Measurements from ENCODE around the gene MYDGF. TPM values are rescaled to one million over a fixed set of nuclear protein-coding genes. Genes with fewer than 3 reads are reported as not detected.

Gene MYDGF
- total and polyA plus RNA-seq, 2 of the 13 experiments (the other 11 are each of a cell fraction or from before 2014, with no cell fraction given) = 116 to 198 TPM

GRCh38 chr19:4636151-4636717 is 33.9 kb downstream of the MYDGF start (continued):
- no peak for TF ChIP-seq SKIL (CRISPR knock-in tag; IDR thresholded peaks at IDR 0.05; ENCODE audit: borderline replicate concordance)
- TF ChIP-seq DMTF1 (CRISPR knock-in tag; IDR thresholded peaks at IDR 0.05) = no peak
- no peak for TF ChIP-seq TAF1 (CRISPR knock-in tag; IDR thresholded peaks at IDR 0.05)
- TF ChIP-seq HNF1A (IDR thresholded peaks at IDR 0.05; ENCODE audit: low read depth) = no peak
- no peak for TF ChIP-seq HNF1A (CRISPR knock-in tag; IDR thresholded peaks at IDR 0.05; ENCODE audit: borderline replicate concordance)
- TF ChIP-seq ZNF646 (CRISPR knock-in tag; IDR thresholded peaks at IDR 0.05) = no peak
- no peak for TF ChIP-seq HINFP (CRISPR knock-in tag; IDR thresholded peaks at IDR 0.05; ENCODE audit: low read depth)
- TF ChIP-seq ELF1 (CRISPR knock-in tag; IDR thresholded peaks at IDR 0.05) = no peak
- TF ChIP-seq ZNF17 (CRISPR knock-in tag; IDR thresholded peaks at IDR 0.05) = no peak
- no peak for TF ChIP-seq NRL (CRISPR knock-in tag; IDR thresholded peaks at IDR 0.05; ENCODE audit: borderline replicate concordance)
- TF ChIP-seq ZNF333 (CRISPR knock-in tag; IDR thresholded peaks at IDR 0.05; ENCODE audit: borderline replicate concordance) = peak; percentile 35; the same call in 1 of the 2 replicates

Data from HepG2 (cell line).